ENCODE data around the gene IRF2BP2.
"Not testable (repeated sequence)": the region's sequence is repeated elsewhere in the genome, so short reads cannot be mapped to it uniquely, and the experiment has no call there.

The IRF2BP2 gene

GRCh38 chr1:234600418-234601281 is 9.3 kb downstream of the IRF2BP2 start:
- DNase-seq = no peak

DNA sequence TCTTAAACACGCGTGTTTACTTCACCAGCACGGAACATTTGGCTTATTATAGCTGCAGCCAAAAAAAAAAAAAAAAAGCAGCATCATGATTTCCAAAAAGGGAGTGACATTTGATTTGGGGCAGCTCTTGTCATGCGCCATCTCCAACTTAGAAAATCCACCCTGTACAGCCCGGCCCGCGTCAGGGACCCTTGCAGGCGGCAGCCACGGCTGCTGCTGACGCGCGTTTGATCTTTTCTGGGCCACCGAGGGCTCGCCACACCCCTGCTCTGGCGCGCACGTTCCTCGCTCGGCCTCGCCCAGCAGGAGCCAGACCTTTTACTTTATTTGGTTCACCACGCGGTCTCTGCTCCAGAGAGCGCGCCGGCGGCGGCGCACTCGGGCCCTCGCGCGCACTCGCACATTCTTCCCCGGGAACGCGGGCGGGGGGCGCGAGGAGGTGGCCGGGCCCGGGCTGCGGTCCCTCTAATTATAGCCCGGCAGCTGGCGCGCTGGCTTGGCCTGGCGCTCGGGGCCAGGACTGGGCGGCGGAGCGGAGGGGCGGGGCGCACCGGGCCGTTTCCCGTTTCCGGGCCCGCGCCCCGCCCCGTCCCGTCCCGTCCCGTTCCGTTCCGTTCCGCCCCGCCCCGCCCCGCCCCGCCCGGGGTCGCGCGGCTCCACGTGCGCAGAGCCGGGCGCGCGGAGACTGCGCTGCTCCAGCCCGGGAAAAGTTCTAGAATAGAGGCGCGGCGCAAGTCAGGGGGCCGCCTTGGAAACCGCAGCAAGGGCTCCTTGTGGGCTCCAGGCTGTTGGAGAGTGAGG is 10.2 kb downstream of the IRF2BP2 start:
- peak; percentile 91 for DNase-seq

GRCh38 chr1:234598974-234599616 is 10.9 kb downstream of the IRF2BP2 start:
- no peak for DNase-seq

DNA sequence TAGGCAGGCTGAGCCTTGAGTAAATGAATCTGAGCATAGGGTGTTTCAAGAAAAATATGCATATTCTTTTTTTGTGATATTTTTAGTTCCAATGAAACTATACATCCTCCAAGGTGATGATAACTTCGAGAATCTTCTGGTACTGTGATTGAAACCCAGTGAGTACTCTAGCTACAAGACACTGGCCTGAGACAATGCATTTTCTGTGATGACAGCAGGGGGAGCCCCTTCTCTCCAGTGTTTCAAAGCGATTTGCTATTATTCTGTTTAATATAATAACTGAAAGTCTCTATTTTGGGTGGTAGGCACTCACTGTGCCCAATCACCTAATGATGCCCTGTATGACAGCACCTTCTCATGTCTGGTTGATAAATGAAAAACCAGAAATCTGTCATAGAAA is 12.1 kb downstream of the IRF2BP2 start:
- no peak for DNase-seq

DNA sequence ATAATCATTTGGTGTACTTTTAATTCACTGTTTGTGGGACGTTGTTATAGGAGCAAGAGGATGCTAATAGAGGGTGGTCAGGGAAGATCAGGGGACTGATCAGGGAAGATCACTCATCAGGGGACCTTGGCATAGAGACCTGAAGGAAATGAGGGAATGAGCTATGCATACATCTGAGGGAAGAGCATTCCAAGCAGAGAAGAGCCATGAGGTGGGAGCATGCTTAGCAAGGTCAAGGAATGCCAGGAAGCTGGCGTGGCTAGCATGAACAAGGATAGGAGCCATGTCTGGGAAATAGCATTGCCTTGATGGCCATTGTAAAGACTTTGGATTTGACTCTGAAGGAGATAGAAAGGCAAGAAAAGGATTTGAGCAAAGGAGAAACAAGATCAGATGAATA is 14.1 kb downstream of the IRF2BP2 start:
- no peak for DNase-seq

DNA sequence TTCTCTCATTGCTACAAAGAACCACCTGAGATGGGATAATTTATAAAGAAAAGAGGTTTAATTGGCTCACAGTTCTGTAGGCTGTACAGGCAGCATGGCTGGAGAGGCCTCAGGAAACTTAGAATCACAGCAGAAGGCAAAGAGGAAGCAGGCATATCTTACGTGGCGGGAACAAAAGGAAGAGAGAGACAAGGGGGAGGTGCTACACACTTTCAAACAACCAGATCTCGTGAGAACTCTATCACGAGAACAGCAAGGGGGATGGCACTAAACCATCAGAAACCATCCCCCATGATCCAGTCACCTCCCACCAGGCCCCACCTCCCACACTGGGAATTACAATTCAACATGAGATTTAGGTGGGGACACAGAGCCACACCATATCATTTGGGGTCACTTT is 15.4 kb downstream of the IRF2BP2 start:
- DNase-seq = not testable (repeated sequence)

- DNase-seq = no peak
Observed at GRCh38 chr1:234593771-234594504, 16.0 kb downstream of the IRF2BP2 start.

- DNase-seq = no peak
Observed at GRCh38 chr1:234593109-234593508, 16.9 kb downstream of the IRF2BP2 start.

DNA sequence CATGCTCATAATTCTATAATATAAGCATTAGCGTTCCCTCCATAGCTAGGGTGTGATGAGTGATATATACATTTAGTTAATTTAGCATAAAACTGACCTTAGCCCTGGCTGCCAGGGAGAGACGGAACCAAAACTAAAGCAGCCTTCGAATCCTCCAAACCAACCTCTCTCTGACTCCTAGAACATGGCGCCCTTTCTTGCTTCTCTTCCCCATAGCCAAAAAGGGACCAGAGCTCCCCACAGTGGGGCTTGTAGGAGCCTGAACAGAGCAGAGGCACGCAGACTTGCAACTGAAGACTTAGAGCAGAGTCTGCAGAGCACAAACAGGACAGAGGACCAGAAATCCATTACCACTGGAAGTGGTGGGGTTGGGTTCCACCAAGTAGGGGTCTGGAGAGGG is 17.7 kb downstream of the IRF2BP2 start:
- no peak for DNase-seq

DNA sequence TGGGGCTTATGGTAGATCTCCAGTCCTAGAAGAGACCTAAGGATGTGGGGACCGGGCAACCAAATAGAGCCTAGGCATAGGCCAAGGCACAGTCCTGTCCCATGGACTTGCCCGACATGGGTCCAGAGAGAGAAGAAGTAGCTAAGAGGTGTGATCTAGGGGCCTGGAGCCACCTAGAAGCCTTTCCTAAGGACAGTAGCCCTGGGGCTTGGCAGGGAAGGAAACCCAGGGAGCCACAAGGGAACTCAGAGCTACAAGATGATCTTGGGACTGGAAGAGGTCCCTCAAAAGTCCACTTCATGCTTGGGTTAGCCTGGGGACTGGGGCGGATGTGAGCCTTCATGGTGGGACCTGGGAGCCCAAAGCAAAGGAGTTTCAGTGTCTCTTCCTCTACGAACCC is 18.8 kb downstream of the IRF2BP2 start:
- no peak for DNase-seq

- DNase-seq = no peak
Observed at GRCh38 chr1:234589854-234590620, 19.9 kb downstream of the IRF2BP2 start.

DNA sequence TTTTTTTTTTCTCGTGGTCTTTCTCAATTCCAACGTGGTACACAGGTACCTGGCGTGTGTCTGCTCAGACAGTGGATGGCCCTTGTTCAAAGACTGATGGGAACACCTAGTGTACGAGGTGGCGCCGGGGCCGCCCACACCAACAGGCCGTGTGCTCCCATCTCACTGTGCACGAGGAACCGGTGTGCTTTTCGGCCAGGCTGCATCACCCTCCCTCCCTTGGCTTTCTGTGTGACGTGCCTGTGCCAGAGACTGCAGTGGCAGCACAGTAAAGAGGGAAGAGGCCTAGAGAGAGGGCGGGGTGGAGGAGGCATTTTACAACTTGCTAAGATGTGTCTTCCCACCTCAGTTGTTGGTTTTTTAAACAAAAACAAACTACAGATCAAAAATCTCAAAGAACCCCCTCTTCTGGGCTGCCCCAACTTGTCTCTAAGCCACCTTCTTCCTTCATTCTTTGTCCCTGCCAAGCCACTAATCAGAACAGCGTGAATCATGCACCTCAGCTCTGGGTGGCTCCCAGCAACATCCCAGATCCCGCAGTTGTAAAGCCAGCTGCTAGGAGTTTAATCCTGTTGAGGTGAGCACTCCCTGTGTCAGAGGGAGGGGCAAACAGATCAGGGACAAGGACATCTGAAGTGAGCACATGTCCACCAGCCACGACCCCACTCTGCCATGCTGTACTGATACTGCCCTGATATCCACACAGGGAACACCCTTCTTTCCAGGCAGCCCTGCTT is 20.7 kb downstream of the IRF2BP2 start:
- DNase-seq = no peak

GRCh38 chr1:234588386-234588785 is 21.6 kb downstream of the IRF2BP2 start:
- no peak for DNase-seq

DNA sequence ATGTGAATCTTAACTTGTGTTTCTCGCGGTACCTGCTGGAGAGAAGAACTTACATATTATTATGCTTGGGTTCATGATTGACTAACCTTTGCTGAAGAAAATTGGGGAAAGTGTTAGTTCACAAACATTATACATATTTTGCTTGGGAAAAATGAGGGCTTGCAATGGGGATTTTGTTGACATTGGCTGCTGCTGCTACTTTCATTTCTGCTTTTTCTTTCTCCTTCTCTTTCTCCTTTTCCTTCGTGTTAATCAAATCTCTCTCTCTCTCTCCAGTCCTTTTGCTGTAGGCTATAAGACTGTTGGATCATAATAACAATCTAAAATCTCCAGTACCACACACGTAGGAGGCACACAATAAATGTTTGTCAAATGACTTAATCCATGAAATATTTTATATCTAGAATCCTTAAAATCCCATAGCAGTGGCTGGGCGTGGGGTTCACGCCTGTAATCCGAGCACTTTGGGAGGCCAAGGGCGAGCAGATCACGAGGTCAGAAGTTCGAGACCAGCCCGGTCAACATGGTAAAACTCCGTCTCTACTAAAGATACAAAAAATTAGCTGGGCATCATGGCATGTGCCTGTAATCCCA is 23.0 kb downstream of the IRF2BP2 start:
- no peak for DNase-seq

GRCh38 chr1:234586304-234586703 is 23.7 kb downstream of the IRF2BP2 start:
- no peak for DNase-seq

GRCh38 chr1:234585330-234586055 is 24.5 kb downstream of the IRF2BP2 start:
- DNase-seq = no peak

GRCh38 chr1:234584926-234585325 is 25.1 kb downstream of the IRF2BP2 start:
- peak; percentile 49 for DNase-seq

DNA sequence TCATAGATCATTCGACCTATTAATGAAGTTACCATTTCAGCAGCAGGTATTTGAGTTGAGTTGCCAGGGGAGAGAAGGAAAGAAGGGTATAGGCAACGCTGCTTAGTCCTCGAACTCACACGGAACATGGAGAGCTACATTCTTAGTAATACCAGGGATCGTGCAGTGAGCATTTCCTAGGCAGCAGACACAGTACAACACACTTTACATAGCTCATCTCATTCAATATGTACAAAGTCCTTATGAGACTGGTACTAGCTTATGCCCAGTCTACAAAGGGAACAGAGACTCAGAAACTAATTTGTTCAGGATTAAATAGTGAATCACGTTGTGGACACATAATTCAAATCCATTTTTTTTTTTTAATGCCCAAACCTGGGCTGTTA is 25.6 kb downstream of the IRF2BP2 start:
- DNase-seq = no peak

- DNase-seq = no peak
Observed at GRCh38 chr1:234583755-234584419, 26.1 kb downstream of the IRF2BP2 start.

Measured in NCI-H2171 (cell line).